ENCODE results near the gene CLEC2B. TPM values are rescaled to one million over a fixed set of nuclear protein-coding genes. Genes with fewer than 3 reads are reported as not detected.

CLEC2B gene
- total and polyA plus RNA-seq, 7 donors, result 6.0 to 19.6 (median 10.8) TPM

- H3K27ac ChIP-seq, result no peak overlapping the region
- H3K4me1 ChIP-seq, result no peaks in the 10 kb centered on the region
- no peak for DNase-seq
- TF ChIP-seq POLR2AphosphoS5 (IDR thresholded peaks at IDR 0.05) (no peak), POLR2A (IDR thresholded peaks at IDR 0.05) (no peak), EP300 (IDR thresholded peaks at IDR 0.05) (no peak)
- H3K4me3 ChIP-seq, result no peak overlapping the region
- WGBS, 2 donors, result 93 to 94% methylated on average over 7 of the region's 7 CpGs
- peaks cover 6 to 22% (median 12%) of the 10 kb centered on the region in 4 donors for H3K9me3 ChIP-seq
- intact Hi-C loops (cut with DNase I), result no loop called here
- no peaks in the 10 kb centered on the region for H3K36me3 ChIP-seq
- no peaks in the 10 kb centered on the region for H3K27me3 ChIP-seq
These were observed 38.6 kb upstream of the CLEC2B start for GRCh38 chr12:9907769-9908168.

GRCh38 chr12:9906873-9907272 is 37.7 kb upstream of the CLEC2B start:
- Histone ChIP-seq H3K4me3 (no peak overlapping the region), H3K36me3 (no peaks in the 10 kb centered on the region), H3K4me1 (no peaks in the 10 kb centered on the region), H3K27me3 (no peaks in the 10 kb centered on the region), H3K27ac (no peak overlapping the region), H3K9me3 (peaks cover 6 to 29% (median 15%) of the 10 kb centered on the region in 4 donors)
- TF ChIP-seq CTCF (IDR thresholded peaks at IDR 0.05) (no peak), EP300 (IDR thresholded peaks at IDR 0.05) (no peak), POLR2AphosphoS5 (IDR thresholded peaks at IDR 0.05) (no peak), POLR2A (IDR thresholded peaks at IDR 0.05) (no peak)
- WGBS, 2 donors, result 57 to 82% methylated on average over 2 of the region's 2 CpGs
- no peak for DNase-seq
- intact Hi-C loops (cut with DNase I), result no loop called here

- Histone ChIP-seq H3K4me1 (no peaks in the 10 kb centered on the region), H3K27ac (no peak overlapping the region), H3K4me3 (no peak overlapping the region), H3K27me3 (no peaks in the 10 kb centered on the region), H3K36me3 (no peaks in the 10 kb centered on the region), H3K9me3 (peaks cover 0 to 11% (median 5%) of the 10 kb centered on the region in 4 donors)
- no peak for DNase-seq
- intact Hi-C loops (cut with DNase I), result no loop called here
- 86 to 91% methylated on average over 7 of the region's 7 CpGs for WGBS, 2 donors
- TF ChIP-seq POLR2AphosphoS5 (IDR thresholded peaks at IDR 0.05) (no peak), CTCF (IDR thresholded peaks at IDR 0.05) (no peak), POLR2A (IDR thresholded peaks at IDR 0.05) (no peak), EP300 (IDR thresholded peaks at IDR 0.05) (no peak)
These were observed 33.5 kb upstream of the CLEC2B start for GRCh38 chr12:9902539-9903228.

GRCh38 chr12:9900930-9901329 is 31.8 kb upstream of the CLEC2B start:
- DNase-seq, result no peak
- no peaks in the 10 kb centered on the region for H3K36me3 ChIP-seq
- H3K4me3 ChIP-seq, result no peak overlapping the region
- WGBS, 2 donors, result 63 to 82% methylated on average over 2 of the region's 2 CpGs
- intact Hi-C loops (cut with DNase I), result no loop called here
- no peaks in the 10 kb centered on the region for H3K27me3 ChIP-seq
- no peak overlapping the region for H3K27ac ChIP-seq
- TF ChIP-seq CTCF (IDR thresholded peaks at IDR 0.05) (no peak), POLR2A (IDR thresholded peaks at IDR 0.05) (no peak), POLR2AphosphoS5 (IDR thresholded peaks at IDR 0.05) (no peak), EP300 (IDR thresholded peaks at IDR 0.05) (no peak)
- H3K4me1 ChIP-seq, result no peaks in the 10 kb centered on the region
- peaks cover 0 to 11% (median 5%) of the 10 kb centered on the region in 4 donors for H3K9me3 ChIP-seq

- intact Hi-C loops (cut with DNase I), result no loop called here
- H3K4me1 ChIP-seq, result no peaks in the 10 kb centered on the region
- H3K27ac ChIP-seq, result no peak overlapping the region
- no peaks in the 10 kb centered on the region for H3K36me3 ChIP-seq
- DNase-seq, result no peak
- TF ChIP-seq POLR2A (IDR thresholded peaks at IDR 0.05) (no peak), EP300 (IDR thresholded peaks at IDR 0.05) (no peak), CTCF (IDR thresholded peaks at IDR 0.05) (no peak), POLR2AphosphoS5 (IDR thresholded peaks at IDR 0.05) (no peak)
- 88 to 93% methylated on average over 2 of the region's 2 CpGs for WGBS, 2 donors
- peaks cover 0 to 11% (median 5%) of the 10 kb centered on the region in 4 donors for H3K9me3 ChIP-seq
- no peaks in the 10 kb centered on the region for H3K27me3 ChIP-seq
- H3K4me3 ChIP-seq, result no peak overlapping the region
These were observed 30.1 kb upstream of the CLEC2B start for GRCh38 chr12:9899209-9899608.
